Effector memory CD4-positive, alpha-beta T cell (primary cell): ENCODE data around the gene SV2B.

ENCODE experiments used
- DNase-seq, 3 donors: peaks; one replicate each; pipeline ENCODE4 v3.0.0-alpha.2; 2020
- H3K27ac ChIP-seq: 2 replicates; pipeline ENCODE4 v1.7.0; 2013; ENCODE audit warnings: mild to moderate bottlenecking, low read length, moderate library complexity; ENCODE audit not compliant: insufficient read depth, poor library complexity, severe bottlenecking
- H3K27me3 ChIP-seq: replicated peaks from 2 replicates; pipeline ENCODE4 v1.7.0; 2013; ENCODE audit warnings: mild to moderate bottlenecking, low read length; ENCODE audit not compliant: insufficient read depth, control insufficient read depth, poor library complexity, severe bottlenecking
- H3K36me3 ChIP-seq: 2 replicates; pipeline ENCODE4 v1.7.0; 2013; ENCODE audit warnings: mild to moderate bottlenecking, low read length, moderate library complexity; ENCODE audit not compliant: control insufficient read depth, insufficient read depth
- H3K4me1 ChIP-seq: 2 replicates; pipeline ENCODE4 v1.7.0; 2013; ENCODE audit warnings: low read length, mild to moderate bottlenecking; ENCODE audit not compliant: control insufficient read depth, insufficient read depth, poor library complexity, severe bottlenecking
- H3K4me3 ChIP-seq: 2 replicates; pipeline ENCODE4 v1.7.0; 2013; ENCODE audit warnings: low read length, low read depth, mild to moderate bottlenecking; ENCODE audit not compliant: insufficient read depth, poor library complexity, severe bottlenecking
- H3K9me3 ChIP-seq: 2 replicates; pipeline ENCODE4 v1.7.0; 2013; ENCODE audit warnings: mild to moderate bottlenecking, low read length, moderate library complexity; ENCODE audit not compliant: control insufficient read depth

The SV2B gene

GRCh38 chr15:91101608-91101920 is 1.5 kb downstream of the SV2B start:
- no peak overlapping the region for H3K27ac ChIP-seq
- H3K4me3 ChIP-seq, result no peak overlapping the region
- no peaks in the 10 kb centered on the region for H3K36me3 ChIP-seq
- no peaks in the 10 kb centered on the region for H3K4me1 ChIP-seq
- no peaks in the 10 kb centered on the region for H3K9me3 ChIP-seq
- DNase-seq, result no peak
- peaks cover 15% of the 10 kb centered on the region for H3K27me3 ChIP-seq

GRCh38 chr15:91102546-91103330 is 2.7 kb downstream of the SV2B start:
- Histone ChIP-seq H3K9me3 (no peaks in the 10 kb centered on the region), H3K27me3 (peaks cover 15% of the 10 kb centered on the region), H3K36me3 (no peaks in the 10 kb centered on the region), H3K4me1 (no peaks in the 10 kb centered on the region), H3K4me3 (no peak overlapping the region), H3K27ac (no peak overlapping the region)
- no peak for DNase-seq

GRCh38 chr15:91104111-91104510 is 4.1 kb downstream of the SV2B start:
- Histone ChIP-seq H3K36me3 (no peaks in the 10 kb centered on the region), H3K4me3 (no peak overlapping the region), H3K27ac (no peak overlapping the region), H3K4me1 (no peaks in the 10 kb centered on the region), H3K27me3 (peaks cover 14% of the 10 kb centered on the region), H3K9me3 (no peaks in the 10 kb centered on the region)
- DNase-seq, result no peak

DNA sequence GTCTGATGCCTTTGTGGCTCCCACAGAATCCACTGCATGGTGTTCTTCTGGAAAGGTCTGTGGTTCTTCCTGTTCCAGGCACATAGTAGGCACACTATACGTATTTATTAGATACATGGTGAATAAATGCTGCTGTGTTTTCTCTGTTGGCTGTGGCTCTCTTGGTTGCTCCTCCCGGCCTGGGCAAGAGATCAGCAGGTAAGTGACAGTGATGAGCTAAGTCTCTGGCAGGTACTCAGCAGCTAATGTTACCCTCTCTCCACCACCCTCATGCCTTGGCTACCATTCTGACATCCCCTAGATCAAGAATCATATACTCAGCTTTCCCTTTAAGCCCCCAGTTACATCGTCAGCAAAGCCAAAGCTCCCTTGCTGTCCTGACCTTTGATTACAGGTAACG is 8.4 kb downstream of the SV2B start:
- Histone ChIP-seq H3K4me3 (no peak overlapping the region), H3K9me3 (no peaks in the 10 kb centered on the region), H3K36me3 (no peaks in the 10 kb centered on the region), H3K27me3 (peaks cover 4% of the 10 kb centered on the region), H3K27ac (no peak overlapping the region), H3K4me1 (no peaks in the 10 kb centered on the region)
- no peak for DNase-seq

DNA sequence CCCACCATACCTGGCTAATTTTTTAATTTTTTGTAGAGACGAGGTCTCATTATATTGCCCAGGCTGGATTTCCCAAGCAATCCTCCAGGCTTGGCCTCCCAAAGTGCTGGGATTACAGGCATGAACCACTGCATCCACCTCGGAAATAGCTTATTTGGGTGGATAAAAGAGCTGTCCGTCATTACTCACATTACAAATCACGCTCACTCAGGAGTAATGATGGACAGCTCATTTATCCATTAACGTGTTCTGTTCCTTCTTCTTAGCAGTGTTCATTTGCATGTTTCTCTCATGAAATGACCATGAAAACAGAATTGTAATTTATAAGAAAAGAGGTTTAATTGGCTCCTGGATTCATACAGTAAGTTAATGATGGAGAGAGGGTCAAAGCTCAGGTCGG is 9.8 kb downstream of the SV2B start:
- Histone ChIP-seq H3K36me3 (no peaks in the 10 kb centered on the region), H3K9me3 (no peaks in the 10 kb centered on the region), H3K4me1 (no peaks in the 10 kb centered on the region), H3K4me3 (no peak overlapping the region), H3K27ac (no peak overlapping the region), H3K27me3 (no peaks in the 10 kb centered on the region)
- DNase-seq, result no peak

- Histone ChIP-seq H3K27ac (no peak overlapping the region), H3K4me3 (no peak overlapping the region), H3K4me1 (no peaks in the 10 kb centered on the region), H3K36me3 (no peaks in the 10 kb centered on the region), H3K27me3 (no peaks in the 10 kb centered on the region), H3K9me3 (no peaks in the 10 kb centered on the region)
- DNase-seq, result no peak
Observed at GRCh38 chr15:91110407-91110806, 10.3 kb downstream of the SV2B start.

DNA sequence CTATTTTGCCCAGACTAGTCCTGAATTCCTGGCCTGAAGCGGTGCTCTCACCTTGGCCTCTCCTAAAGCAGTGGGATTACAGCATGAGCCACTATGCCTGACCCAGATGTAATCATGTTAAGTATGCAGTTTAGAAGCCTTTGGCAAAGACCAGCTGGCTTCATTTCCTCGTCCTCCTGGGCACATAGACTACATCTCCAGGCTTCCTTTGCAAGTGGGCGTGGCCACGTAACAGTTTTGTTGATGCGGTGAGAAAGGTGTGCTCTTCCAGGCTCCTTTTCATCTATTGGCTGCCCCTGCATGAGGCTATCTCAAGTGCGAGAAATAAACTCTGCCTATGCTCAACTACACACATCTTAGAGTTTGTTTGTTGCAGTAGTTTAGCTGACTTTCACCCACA is 13.0 kb downstream of the SV2B start:
- Histone ChIP-seq H3K27ac (no peak overlapping the region), H3K36me3 (no peaks in the 10 kb centered on the region), H3K27me3 (no peaks in the 10 kb centered on the region), H3K9me3 (no peaks in the 10 kb centered on the region), H3K4me3 (no peak overlapping the region), H3K4me1 (no peaks in the 10 kb centered on the region)
- DNase-seq, result no peak

- Histone ChIP-seq H3K36me3 (no peaks in the 10 kb centered on the region), H3K9me3 (no peaks in the 10 kb centered on the region), H3K4me3 (no peak overlapping the region), H3K4me1 (no peaks in the 10 kb centered on the region), H3K27me3 (no peaks in the 10 kb centered on the region), H3K27ac (no peak overlapping the region)
- DNase-seq, result no peak
Observed at GRCh38 chr15:91114301-91114700, 14.2 kb downstream of the SV2B start.

DNA sequence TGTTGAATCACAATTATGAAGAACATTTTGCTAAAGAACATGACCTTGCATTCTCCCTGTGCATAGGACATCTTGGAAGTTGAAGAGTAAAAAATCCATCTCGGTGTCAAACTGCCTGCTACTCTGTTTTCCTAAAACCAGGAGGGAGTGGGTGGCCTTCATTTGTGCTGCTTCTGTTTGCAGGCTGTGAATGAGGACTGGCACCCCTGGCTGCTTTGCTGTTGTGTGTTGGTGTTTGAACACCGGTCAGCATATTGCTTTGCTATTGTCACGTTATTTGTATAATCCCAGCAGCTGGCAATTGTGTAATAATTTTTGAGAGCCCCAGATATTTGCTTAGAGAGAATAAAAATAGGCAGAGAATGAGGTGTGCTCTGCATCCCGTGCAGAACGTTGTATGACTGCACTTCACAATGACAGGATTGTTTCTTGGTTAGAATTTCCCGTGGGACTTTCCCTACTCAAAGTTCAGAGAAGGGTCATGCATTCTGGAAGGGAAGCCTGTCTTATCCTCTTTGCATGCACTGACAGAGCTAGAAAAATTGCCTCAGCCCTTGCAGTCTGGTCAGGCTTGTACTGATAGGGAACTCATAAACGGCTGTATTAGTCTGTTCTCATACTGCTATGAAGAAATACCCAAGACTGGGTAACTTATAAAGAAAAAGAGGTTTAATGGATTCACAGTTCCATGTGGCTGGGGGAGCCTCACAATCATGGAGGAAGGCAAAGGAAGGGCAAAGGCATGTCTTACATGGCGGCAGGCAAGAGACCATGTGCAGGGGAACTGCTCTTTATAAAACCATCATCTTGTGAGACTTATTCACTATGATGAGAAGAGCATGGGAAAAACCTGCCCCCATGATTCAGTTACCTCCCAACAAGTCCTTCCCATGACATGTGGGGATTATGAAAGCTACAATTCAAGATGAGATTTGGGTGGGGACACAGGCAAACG is 16.3 kb downstream of the SV2B start:
- no peak overlapping the region for H3K4me3 ChIP-seq
- no peaks in the 10 kb centered on the region for H3K9me3 ChIP-seq
- no peak for DNase-seq
- no peaks in the 10 kb centered on the region for H3K4me1 ChIP-seq
- H3K27ac ChIP-seq, result no peak overlapping the region
- no peaks in the 10 kb centered on the region for H3K27me3 ChIP-seq
- no peaks in the 10 kb centered on the region for H3K36me3 ChIP-seq

- DNase-seq, result no peak
- no peak overlapping the region for H3K4me3 ChIP-seq
- no peaks in the 10 kb centered on the region for H3K27me3 ChIP-seq
- no peaks in the 10 kb centered on the region for H3K36me3 ChIP-seq
- H3K4me1 ChIP-seq, result no peaks in the 10 kb centered on the region
- H3K27ac ChIP-seq, result no peak overlapping the region
- no peaks in the 10 kb centered on the region for H3K9me3 ChIP-seq
Observed at GRCh38 chr15:91117375-91117774, 17.3 kb downstream of the SV2B start.
